ENCODE data around the gene AIMP2. TPM values are rescaled to one million over a fixed set of nuclear protein-coding genes. Genes with fewer than 3 reads are reported as not detected.

The AIMP2 gene
- total RNA-seq, 1 experiment from 2014 or later: 98.1 TPM

- H3K27ac ChIP-seq: no peak overlapping the region
- no peaks in the 10 kb centered on the region for H3K27me3 ChIP-seq (replicated peaks)
- H3K9me3 ChIP-seq (replicated peaks): no peaks in the 10 kb centered on the region
- H3K4me1 ChIP-seq (replicated peaks): no peaks in the 10 kb centered on the region
- H3K4me3 ChIP-seq: no peak overlapping the region
- DNase-seq (ENCODE audit: low read depth in 1 of 2, low spot score in 2 of 2): no peak
- peaks cover 37% of the 10 kb centered on the region for H3K36me3 ChIP-seq
Observed at GRCh38 chr7:6012355-6013104, 3.5 kb downstream of the AIMP2 start.

GRCh38 chr7:6015917-6016652 lies 7.0 kb downstream of the AIMP2 start:
- H3K36me3 ChIP-seq: peaks cover 69% of the 10 kb centered on the region
- H3K27ac ChIP-seq: peak overlapping the region; percentile 3; the same call in 1 of the 2 replicates
- no peaks in the 10 kb centered on the region for H3K9me3 ChIP-seq (replicated peaks)
- no peaks in the 10 kb centered on the region for H3K27me3 ChIP-seq (replicated peaks)
- DNase-seq (ENCODE audit: low read depth in 1 of 2, low spot score in 2 of 2): peak in 1 of 2 experiments; percentile 13
- no peak overlapping the region for H3K4me3 ChIP-seq
- no peaks in the 10 kb centered on the region for H3K4me1 ChIP-seq (replicated peaks)

- DNase-seq (ENCODE audit: low read depth in 1 of 2, low spot score in 2 of 2): no peak
- H3K27ac ChIP-seq: no peak overlapping the region
- no peaks in the 10 kb centered on the region for H3K9me3 ChIP-seq (replicated peaks)
- H3K4me3 ChIP-seq: no peak overlapping the region
- peaks cover 73% of the 10 kb centered on the region for H3K36me3 ChIP-seq
- H3K4me1 ChIP-seq (replicated peaks): no peaks in the 10 kb centered on the region
- H3K27me3 ChIP-seq (replicated peaks): no peaks in the 10 kb centered on the region
Observed at GRCh38 chr7:6016653-6016966, 7.5 kb downstream of the AIMP2 start.

- DNase-seq (ENCODE audit: low read depth in 1 of 2, low spot score in 2 of 2): no peak
- Histone ChIP-seq H3K27ac (no peak overlapping the region), H3K4me3 (no peak overlapping the region), H3K27me3 (replicated peaks) (no peaks in the 10 kb centered on the region), H3K36me3 (peaks cover 100% of the 10 kb centered on the region), H3K4me1 (replicated peaks) (no peaks in the 10 kb centered on the region), H3K9me3 (replicated peaks) (no peaks in the 10 kb centered on the region)
Observed at GRCh38 chr7:6020371-6021286, 11.6 kb downstream of the AIMP2 start.

GRCh38 chr7:6022707-6023106 lies 13.6 kb downstream of the AIMP2 start:
- DNase-seq (ENCODE audit: low read depth in 1 of 2, low spot score in 2 of 2): no peak
- no peaks in the 10 kb centered on the region for H3K9me3 ChIP-seq (replicated peaks)
- H3K36me3 ChIP-seq: peaks cover 98% of the 10 kb centered on the region
- H3K27me3 ChIP-seq (replicated peaks): no peaks in the 10 kb centered on the region
- no peak overlapping the region for H3K27ac ChIP-seq
- H3K4me3 ChIP-seq: no peak overlapping the region
- no peaks in the 10 kb centered on the region for H3K4me1 ChIP-seq (replicated peaks)

- H3K36me3 ChIP-seq: peaks cover 97% of the 10 kb centered on the region
Observed at GRCh38 chr7:6023974-6024435, 14.9 kb downstream of the AIMP2 start.

GRCh38 chr7:6026011-6026819 lies 17.1 kb downstream of the AIMP2 start:
- H3K36me3 ChIP-seq: peaks cover 86% of the 10 kb centered on the region
- H3K9me3 ChIP-seq (replicated peaks): no peaks in the 10 kb centered on the region
- no peaks in the 10 kb centered on the region for H3K4me1 ChIP-seq (replicated peaks)
- H3K4me3 ChIP-seq: no peak overlapping the region
- H3K27me3 ChIP-seq (replicated peaks): no peaks in the 10 kb centered on the region
- no peak overlapping the region for H3K27ac ChIP-seq
- peak; percentile 28 to 63 for DNase-seq (ENCODE audit: low read depth in 1 of 2, low spot score in 2 of 2)

More at GRCh38 chr7:6023974-6024435, 14.9 kb downstream of the AIMP2 start:
- DNase-seq (ENCODE audit: low read depth in 1 of 2, low spot score in 2 of 2): no peak
- no peak overlapping the region for H3K27ac ChIP-seq
- H3K9me3 ChIP-seq (replicated peaks): no peaks in the 10 kb centered on the region
- H3K27me3 ChIP-seq (replicated peaks): no peaks in the 10 kb centered on the region
- no peaks in the 10 kb centered on the region for H3K4me1 ChIP-seq (replicated peaks)
- H3K4me3 ChIP-seq: no peak overlapping the region

- H3K27me3 ChIP-seq (replicated peaks): no peaks in the 10 kb centered on the region
- H3K4me3 ChIP-seq: no peak overlapping the region
- no peaks in the 10 kb centered on the region for H3K4me1 ChIP-seq (replicated peaks)
- no peaks in the 10 kb centered on the region for H3K9me3 ChIP-seq (replicated peaks)
- peaks cover 84% of the 10 kb centered on the region for H3K36me3 ChIP-seq
- no peak overlapping the region for H3K27ac ChIP-seq
- no peak for DNase-seq (ENCODE audit: low read depth in 1 of 2, low spot score in 2 of 2)
Observed at GRCh38 chr7:6026820-6027311, 17.8 kb downstream of the AIMP2 start.

GRCh38 chr7:6027806-6028365 lies 18.8 kb downstream of the AIMP2 start:
- H3K9me3 ChIP-seq (replicated peaks): no peaks in the 10 kb centered on the region
- H3K27ac ChIP-seq: no peak overlapping the region
- H3K27me3 ChIP-seq (replicated peaks): no peaks in the 10 kb centered on the region
- H3K36me3 ChIP-seq: peaks cover 81% of the 10 kb centered on the region
- H3K4me1 ChIP-seq (replicated peaks): no peaks in the 10 kb centered on the region
- no peak overlapping the region for H3K4me3 ChIP-seq
- DNase-seq (ENCODE audit: low read depth in 1 of 2, low spot score in 2 of 2): no peak

- no peak overlapping the region for H3K27ac ChIP-seq
- no peak overlapping the region for H3K4me3 ChIP-seq
- no peaks in the 10 kb centered on the region for H3K4me1 ChIP-seq (replicated peaks)
- H3K36me3 ChIP-seq: peaks cover 81% of the 10 kb centered on the region
- no peak for DNase-seq (ENCODE audit: low read depth in 1 of 2, low spot score in 2 of 2)
- H3K9me3 ChIP-seq (replicated peaks): no peaks in the 10 kb centered on the region
- no peaks in the 10 kb centered on the region for H3K27me3 ChIP-seq (replicated peaks)
Observed at GRCh38 chr7:6028563-6028962, 19.5 kb downstream of the AIMP2 start.

- no peaks in the 10 kb centered on the region for H3K27me3 ChIP-seq (replicated peaks)
- no peak within 1 kb of the TSS for H3K4me3 ChIP-seq
- H3K9me3 ChIP-seq (replicated peaks): no peaks in the 10 kb centered on the region
- no peaks in the 10 kb centered on the region for H3K4me1 ChIP-seq (replicated peaks)
- no peak within 1 kb of the TSS for H3K27ac ChIP-seq
- H3K36me3 ChIP-seq: peaks cover 82% of the 10 kb centered on the region
- no peak for DNase-seq (ENCODE audit: low read depth in 1 of 2, low spot score in 2 of 2)
Observed at GRCh38 chr7:6030988-6031387, 21.9 kb downstream of the AIMP2 start, which contains the start of gene ANKRD61. TSS of gene ANKRD61 (plus strand) at chr7:6031376. CDS start at chr7:6031376, 0 bp downstream.

GRCh38 chr7:6031567-6031966 lies 22.5 kb downstream of the AIMP2 start:
- H3K9me3 ChIP-seq (replicated peaks): no peaks in the 10 kb centered on the region
- H3K4me3 ChIP-seq: no peak overlapping the region
- no peak overlapping the region for H3K27ac ChIP-seq
- no peaks in the 10 kb centered on the region for H3K4me1 ChIP-seq (replicated peaks)
- no peak for DNase-seq (ENCODE audit: low read depth in 1 of 2, low spot score in 2 of 2)
- H3K36me3 ChIP-seq: peaks cover 82% of the 10 kb centered on the region
- H3K27me3 ChIP-seq (replicated peaks): no peaks in the 10 kb centered on the region

All from SJSA1 (cell line).